Stimulated activated CD8-positive, alpha-beta memory T cell treated with anti-CD3 and anti-CD28 coated beads, Interleukin-15, amount 100 ng/mL, for 1 hour (primary cell): ENCODE results near the gene MBD5.
"Not testable (repeated sequence)": the region's sequence is repeated elsewhere in the genome, so short reads cannot be mapped to it uniquely, and the experiment has no call there.

ENCODE experiments used
- DNase-seq: peaks from one replicate; pipeline ENCODE4 v3.0.0-alpha.2; 2020; ENCODE audit warnings: low read depth

The MBD5 gene

DNA sequence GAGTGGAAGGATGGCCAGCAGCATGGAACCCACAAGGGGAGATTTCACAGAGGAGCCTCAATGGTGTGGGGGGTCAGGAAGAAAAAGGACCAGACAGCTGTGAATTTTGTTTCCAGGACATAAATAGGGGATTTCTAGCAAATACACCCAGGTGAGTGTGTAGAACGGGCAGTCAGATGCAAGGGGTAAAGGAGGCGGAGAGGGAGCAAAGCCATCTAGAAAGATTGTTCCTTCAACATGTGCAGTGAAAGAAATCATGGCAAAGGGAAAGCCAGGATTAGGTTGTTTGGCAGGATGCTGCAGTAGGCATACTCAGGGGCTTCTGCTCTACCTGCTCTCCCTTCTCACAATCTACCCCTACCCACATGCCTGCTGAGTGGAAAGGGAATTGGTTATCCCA, 504.2 kb downstream of the MBD5 start:
- DNase-seq = no peak

GRCh38 chr2:148526509-148527346, 505.8 kb downstream of the MBD5 start:
- no peak for DNase-seq

DNA sequence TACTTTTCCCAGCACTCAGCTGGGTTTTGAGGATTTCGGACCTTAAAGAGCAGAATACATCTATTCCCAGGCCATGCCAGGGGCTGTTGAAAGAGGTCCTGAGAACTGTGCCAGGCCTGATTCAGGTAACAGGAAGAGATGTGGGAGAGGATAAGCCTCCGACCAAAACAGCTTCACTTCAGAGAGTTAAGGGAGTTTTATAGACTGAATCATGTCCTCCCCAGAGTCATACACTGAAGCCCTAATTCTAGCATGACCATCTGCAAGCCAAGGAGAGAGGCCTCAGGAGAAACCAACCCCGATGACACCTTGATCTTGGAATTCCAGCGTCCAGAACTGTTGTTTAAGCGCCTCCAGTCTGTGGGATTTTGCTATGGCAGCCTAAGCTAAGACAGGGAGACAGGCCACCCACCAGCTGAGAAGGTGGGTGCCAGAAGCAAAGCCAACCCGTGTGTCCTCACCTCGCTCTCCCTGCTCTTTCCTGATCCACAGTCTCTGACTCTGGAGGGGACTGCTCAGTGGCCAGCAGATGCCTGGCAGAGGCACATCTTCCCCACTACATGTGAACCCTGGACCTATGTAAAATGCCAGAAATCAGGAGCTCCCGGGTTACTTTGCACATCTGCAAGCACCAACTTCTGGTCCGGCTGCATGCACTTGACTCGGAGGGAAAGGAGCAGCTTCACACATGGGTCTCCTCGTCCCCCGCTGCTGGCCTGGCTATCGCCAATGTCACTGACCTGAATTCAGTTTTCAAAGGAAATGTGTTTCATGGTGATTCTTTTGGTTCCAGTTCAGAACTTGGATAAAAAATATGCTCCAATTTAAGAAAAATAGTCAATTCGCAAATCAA, 506.8 kb downstream of the MBD5 start:
- DNase-seq = no peak

DNA sequence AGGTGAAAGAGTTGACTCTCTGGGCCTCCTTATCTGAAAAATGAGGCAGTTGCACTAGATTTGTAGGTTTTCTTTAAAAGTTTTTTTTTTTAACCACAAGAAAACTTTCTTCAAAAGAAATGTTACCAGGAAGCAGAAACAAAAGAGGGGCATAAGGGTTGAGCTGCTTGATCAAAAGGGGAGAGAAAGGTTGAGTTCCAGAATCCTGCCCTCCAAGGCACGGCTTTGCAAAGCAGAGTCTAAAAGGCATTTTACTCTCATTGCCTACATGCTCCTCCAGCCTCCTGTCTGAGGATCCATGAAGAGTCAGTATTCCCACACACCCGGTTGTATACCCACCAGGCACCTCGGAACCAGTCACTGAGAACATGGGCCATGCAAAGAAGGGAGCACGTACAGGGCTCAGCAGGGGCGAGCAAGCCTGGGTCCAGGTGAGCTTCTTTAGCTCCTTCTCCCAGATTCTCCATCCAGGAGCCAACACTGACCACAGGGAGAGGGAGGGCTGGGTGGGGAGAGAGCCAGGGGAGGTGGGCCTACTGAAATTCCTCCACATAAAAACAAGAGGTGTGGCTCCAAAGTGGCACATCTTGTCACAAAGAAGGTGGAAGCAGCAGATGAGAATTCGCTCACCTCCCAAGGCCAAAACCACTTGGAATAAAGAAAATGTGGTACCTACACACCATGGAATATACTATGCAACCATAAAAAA, 507.6 kb downstream of the MBD5 start:
- DNase-seq = no peak

GRCh38 chr2:148529745-148530144, 508.9 kb downstream of the MBD5 start:
- no peak for DNase-seq

GRCh38 chr2:148530350-148530749, 509.5 kb downstream of the MBD5 start:
- no peak for DNase-seq

- DNase-seq = no peak
Observed at GRCh38 chr2:148531235-148531634, 510.3 kb downstream of the MBD5 start.

DNA sequence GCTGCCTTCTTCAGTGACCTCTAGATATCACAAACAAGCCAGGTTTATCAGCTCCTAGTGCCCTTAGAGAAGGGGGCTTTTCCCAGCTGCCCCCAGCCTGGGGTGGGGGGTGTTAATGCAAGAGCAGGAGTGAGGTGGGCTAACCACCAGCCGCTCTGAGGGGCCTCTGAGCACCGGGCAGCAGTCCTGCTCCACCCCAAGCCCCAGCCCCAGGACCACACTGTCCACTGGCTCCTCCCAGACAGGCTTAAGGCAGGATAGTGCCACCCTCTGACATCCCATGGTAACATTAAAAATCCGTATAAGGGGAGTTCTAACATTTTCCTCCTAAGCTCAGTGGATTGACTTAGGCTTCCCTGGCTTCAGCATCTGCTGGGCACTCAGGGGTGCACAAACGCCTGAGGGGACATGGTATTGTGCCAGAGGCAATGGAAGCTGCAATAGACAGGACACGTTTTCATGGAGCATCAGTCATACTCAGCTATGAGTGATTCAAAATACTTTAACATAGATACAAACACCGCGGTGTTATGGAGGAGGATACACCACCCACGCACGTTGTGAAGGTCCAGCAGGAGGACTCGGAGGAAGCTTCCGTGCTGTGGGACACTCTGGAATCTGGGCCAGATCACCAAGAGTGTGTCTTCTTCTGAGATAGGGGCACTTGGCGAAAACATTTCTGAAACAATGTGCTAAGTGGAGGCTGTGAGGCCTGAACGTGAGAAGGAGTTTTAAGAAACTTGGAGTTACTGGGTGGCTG, 511.0 kb downstream of the MBD5 start:
- no peak for DNase-seq

DNA sequence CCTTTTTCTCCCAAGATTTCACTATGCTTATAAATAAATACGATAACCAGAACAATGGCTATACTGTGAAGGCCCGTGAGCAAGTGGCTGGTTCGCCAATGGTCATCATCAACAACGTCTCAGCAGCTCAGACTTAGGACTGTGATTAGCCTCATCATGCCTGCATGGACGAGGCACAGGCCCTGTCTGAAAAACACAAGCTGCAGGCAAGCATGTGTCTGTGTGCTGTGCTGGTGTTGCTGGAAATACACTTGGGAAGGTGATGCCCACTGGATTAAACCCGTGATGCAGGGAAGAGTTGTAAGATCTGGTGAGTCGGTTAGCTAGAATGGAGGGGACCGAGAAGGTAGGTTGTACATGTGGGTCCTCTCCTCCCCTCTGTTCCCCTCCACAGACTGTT, 512.1 kb downstream of the MBD5 start:
- DNase-seq = no peak

GRCh38 chr2:148533685-148534084, 512.8 kb downstream of the MBD5 start:
- DNase-seq = no peak

DNA sequence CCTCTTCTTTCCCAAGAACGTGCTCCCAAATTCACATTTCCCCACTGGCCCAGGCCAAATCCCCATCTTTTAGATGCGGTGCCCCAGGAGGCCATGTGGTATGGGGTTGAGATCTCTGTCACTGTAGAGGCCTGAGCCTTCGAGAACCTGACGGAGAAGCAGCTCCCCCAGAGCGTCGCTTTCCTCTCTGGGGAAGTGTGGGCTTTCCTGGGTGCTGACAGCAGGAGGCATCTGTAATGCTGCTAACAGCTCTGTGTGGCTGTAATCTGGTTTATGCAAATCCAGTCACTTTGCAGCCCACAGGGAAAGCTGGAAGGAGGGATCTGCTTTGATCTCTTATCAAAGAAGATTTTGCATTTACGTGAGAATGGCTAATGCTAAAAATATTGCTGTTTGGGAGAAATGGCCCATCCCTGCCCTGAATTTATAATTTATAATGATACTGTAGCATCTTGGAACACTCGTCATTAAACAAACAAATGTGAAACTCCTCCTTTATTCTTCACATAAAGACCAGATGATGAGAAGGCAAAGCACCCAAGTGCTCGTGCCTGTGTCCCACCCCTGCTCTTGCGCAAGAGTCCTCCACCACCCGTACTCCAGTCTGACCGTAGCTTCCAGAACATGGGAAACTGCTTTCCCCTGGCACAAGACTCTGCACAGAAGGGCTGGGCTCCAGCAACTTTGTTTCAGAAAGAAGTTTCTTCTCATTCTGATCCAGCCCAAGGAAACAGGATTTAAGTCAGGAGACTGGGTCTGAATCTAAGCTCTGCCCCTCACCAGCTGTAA, 513.7 kb downstream of the MBD5 start:
- no peak for DNase-seq

DNA sequence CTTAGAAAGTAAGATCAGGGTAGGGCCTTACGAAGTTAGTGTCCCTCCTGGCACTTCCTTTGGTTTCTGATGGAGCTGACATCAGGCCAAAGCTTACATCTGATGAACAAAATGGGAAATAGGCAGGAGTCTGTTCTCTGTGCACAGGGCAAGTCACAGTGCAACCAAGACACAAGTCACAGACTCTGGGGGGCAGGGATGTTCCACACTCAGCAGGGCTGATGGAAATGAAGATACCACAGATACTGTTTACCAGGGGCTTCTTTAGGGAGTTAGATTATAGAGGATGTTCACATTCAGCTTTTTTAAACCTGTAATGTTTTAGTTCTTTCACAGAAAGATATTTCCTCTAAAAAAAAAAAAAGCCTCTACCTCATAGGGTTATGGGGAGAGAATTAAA, 517.5 kb downstream of the MBD5 start:
- DNase-seq = no peak

DNA sequence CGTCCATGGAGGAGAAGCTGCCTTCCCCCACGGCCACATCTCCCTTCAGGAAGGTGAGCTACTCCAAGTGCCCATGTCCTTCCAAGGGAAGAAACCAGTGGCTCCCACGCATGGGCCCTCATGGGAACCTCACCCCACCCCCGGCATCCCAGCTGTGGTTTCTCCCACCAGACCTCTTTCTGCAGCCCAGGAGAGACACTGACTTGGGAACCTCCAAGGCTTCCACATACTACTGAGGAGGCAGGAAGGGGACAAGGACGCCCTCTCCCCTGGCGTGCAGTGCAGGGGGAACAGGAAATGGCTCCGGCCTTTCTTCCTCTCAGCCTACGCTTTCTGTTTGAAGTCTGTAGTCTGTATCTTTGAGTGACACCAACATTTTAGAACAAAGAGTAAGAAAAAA, 519.1 kb downstream of the MBD5 start:
- DNase-seq = no peak

DNA sequence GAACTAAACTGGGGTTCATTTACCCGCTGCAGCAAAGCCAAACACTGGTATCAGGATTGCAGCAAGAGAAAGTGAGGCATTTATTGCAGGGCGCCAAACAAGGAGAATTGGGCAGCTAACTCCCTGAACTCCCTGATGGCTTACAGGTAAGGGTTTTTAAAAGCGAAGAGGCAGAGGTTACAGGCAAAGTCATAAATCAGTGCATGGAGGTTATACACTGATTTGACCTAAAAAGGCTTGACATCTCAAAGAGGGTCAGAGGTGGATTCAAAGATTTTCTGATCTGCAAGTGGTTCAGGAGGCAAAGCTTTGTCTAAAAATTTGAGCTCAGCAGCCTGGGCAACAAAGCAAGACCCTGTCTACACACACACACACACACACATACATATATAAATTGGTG, 520.9 kb downstream of the MBD5 start:
- no peak for DNase-seq

GRCh38 chr2:148542614-148543013, 521.7 kb downstream of the MBD5 start:
- DNase-seq = no peak

GRCh38 chr2:148543088-148543540, 522.2 kb downstream of the MBD5 start:
- not testable (repeated sequence) for DNase-seq

DNA sequence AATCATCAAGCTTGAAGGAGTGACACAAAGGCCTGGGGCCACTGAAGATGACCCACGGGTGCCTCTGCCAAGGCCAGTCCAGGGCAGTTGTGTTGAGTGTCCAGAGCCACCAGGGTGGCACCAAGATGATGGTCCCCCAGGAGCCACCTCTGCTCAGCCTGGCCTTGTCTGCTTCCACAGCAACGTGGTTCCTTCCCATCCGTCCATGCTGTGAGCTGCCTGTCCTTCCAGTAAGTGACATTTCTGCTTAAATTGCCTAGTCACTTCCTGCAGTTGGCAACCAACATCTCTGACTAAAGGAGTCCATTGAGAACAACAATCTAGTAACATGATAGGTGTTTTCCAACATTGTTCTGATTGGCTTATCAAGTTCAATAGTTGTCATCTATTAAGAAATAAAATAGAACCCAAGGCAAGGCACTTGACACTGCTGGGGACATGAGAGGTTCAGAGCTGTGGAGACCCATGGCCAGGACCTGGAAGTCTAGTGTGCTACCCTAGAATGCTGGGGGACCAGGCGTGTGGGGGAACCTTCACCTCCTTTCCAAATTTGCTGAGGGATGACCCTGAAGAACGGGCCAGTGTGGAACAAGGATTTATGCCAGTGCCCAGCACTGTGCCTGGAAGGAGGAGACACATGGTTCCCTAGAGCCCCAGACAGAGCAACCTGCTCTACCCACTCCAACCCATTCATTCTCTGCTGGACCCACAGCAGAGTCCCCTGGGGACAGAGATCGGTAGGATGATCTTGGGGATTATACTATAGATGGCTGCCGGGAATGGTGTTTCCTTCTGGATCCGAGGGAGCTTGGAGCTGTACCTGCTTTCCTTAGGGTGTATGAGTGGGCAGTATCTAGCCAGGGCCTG, 524.7 kb downstream of the MBD5 start:
- no peak for DNase-seq

- DNase-seq = no peak
Observed at GRCh38 chr2:148546270-148546669, 525.4 kb downstream of the MBD5 start.

- DNase-seq = no peak
Observed at GRCh38 chr2:148548716-148549400, 528.0 kb downstream of the MBD5 start.
